GM23338 (cell line): ENCODE data around the gene TFF2.

ENCODE experiments used
- CREB1 ChIP-seq: fragments of 250-450 bp; sonication (Bioruptor Pico); IDR thresholded peaks from 2 replicates; pipeline ENCODE4 v1.5.0; 2020; ENCODE audit warnings: low read depth, mild to moderate bottlenecking, moderate library complexity
- CTCF ChIP-seq, 2 experiments: fragments of 200-600 bp in 1 of 2; sonication (generic) in 1 of 2; conservative IDR thresholded peaks; 2 replicates each; pipeline versions ENCODE4 v1.5.1 to v1.6.1; 2016 to 2017; ENCODE audit warnings: antibody characterized with exemption in 2 of 2, low read depth in 2 of 2, mild to moderate bottlenecking in 2 of 2, moderate library complexity in 1 of 2
- ETS1 ChIP-seq: IDR thresholded peaks from 2 replicates; pipeline ENCODE4 v1.6.1; 2016; ENCODE audit warnings: antibody characterized with exemption
- EZH2 ChIP-seq: fragments of 200-600 bp; sonication (generic); IDR thresholded peaks from one replicate; pipeline ENCODE4 v1.8.0; 2017; ENCODE audit warnings: antibody characterized with exemption, mild to moderate bottlenecking, low read depth; ENCODE audit not compliant: unreplicated experiment
- EZH2phosphoT487 ChIP-seq: fragments of 200-600 bp; sonication (generic); IDR thresholded peaks from one replicate; pipeline ENCODE4 v1.8.1; 2018; ENCODE audit warnings: antibody characterized with exemption; ENCODE audit not compliant: unreplicated experiment
- JUNB ChIP-seq: IDR thresholded peaks from one replicate; pipeline ENCODE4 v1.6.1; 2016; ENCODE audit warnings: antibody characterized with exemption; ENCODE audit not compliant: unreplicated experiment
- NANOG ChIP-seq: IDR thresholded peaks from 2 replicates; pipeline ENCODE4 v1.6.1; 2016; ENCODE audit warnings: antibody characterized with exemption, borderline replicate concordance
- POLR2AphosphoS5 ChIP-seq: IDR thresholded peaks from 2 replicates; pipeline ENCODE4 v1.6.1; 2016; ENCODE audit warnings: antibody characterized with exemption, low read depth
- REST ChIP-seq: IDR thresholded peaks from one replicate; pipeline ENCODE4 v1.6.1; 2018; ENCODE audit warnings: antibody characterized with exemption; ENCODE audit not compliant: unreplicated experiment
- STAT1 ChIP-seq: IDR thresholded peaks from one replicate; pipeline ENCODE4 v1.6.1; 2016; ENCODE audit warnings: antibody characterized with exemption; ENCODE audit not compliant: unreplicated experiment
- ZNF114 ChIP-seq: fragments of 250-450 bp; sonication (Bioruptor Pico); IDR thresholded peaks from 2 replicates; pipeline ENCODE4 v1.5.0; 2020; ENCODE audit warnings: mild to moderate bottlenecking, moderate library complexity
- ZNF331 ChIP-seq: fragments of 250-450 bp; sonication (Bioruptor Pico); IDR thresholded peaks from 2 replicates; pipeline ENCODE4 v1.5.0; 2020; ENCODE audit warnings: low read depth, mild to moderate bottlenecking, moderate library complexity

GRCh38 chr21:42300956-42301355 lies 49.8 kb downstream of the TFF2 start:
- TF ChIP-seq EZH2: no peak
- no peak for TF ChIP-seq EZH2phosphoT487
- TF ChIP-seq CTCF (conservative IDR thresholded peaks at IDR 0.05; ENCODE audit: low read depth in 2 of 2): no peak
- no peak for TF ChIP-seq POLR2AphosphoS5
- no peak for TF ChIP-seq REST
- no peak for TF ChIP-seq ETS1
- no peak for TF ChIP-seq ZNF331 (CRISPR knock-in tag)
- no peak for TF ChIP-seq JUNB
- no peak for TF ChIP-seq CREB1
- TF ChIP-seq ZNF114 (CRISPR knock-in tag): no peak
- no peak for TF ChIP-seq NANOG
- no peak for TF ChIP-seq STAT1
